Measurements from ENCODE around the gene FMN1.

FMN1 gene

DNA sequence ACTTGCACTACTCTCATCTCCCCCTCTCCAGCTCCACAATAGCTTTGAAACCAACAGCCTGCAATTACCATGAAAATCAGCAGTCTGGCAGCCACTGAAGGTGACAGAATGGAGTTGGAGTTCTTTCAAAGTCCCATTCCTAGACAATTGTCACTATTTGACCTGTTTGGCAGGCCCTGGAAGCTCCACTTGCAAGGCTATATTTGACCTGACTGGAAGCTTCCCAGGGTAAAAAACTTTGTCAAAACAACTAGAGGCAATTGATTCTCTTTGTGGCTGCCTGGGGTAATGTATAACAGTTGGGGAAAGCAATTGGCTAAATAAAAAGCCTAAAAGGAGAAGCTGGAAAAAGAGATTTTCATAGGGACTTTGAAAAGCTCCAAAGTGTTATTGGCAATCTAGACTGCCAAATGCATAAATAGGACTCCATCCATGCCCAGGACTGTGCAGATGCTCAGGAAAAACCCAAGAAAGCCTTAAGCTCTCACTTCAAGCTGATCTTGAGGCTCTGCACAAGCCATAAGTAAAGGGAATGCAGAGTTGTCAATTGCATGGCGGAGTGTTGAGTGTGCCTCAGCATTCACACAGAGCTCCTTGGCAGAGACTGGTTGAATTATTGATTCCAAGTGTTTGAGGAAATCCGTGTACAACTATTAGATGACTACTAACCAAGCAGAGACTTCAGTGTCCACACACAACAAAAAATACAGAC is 458.4 kb downstream of the FMN1 start:
- TF ChIP-seq CTCF (IDR thresholded peaks at IDR 0.05; ENCODE audit: insufficient read depth, low read length, missing control alignments), result no peak
- POLR2A ChIA-PET, result interaction anchor here (0.7 to 1.5 kb wide), 3 partner anchors 13 to 17 kb away, joined by 3 to 4 read pairs (median 3); no protein-coding TSS in a partner anchor
- H3K4me3 ChIP-seq (ENCODE audit: low read depth, low read length), result no peak overlapping the region
- CTCF ChIA-PET, result interaction anchor here (0.8 to 2.7 kb wide), 7 partner anchors 9 to 258 kb away, joined by 3 to 18 read pairs (median 6); no protein-coding TSS in a partner anchor
- no peak for DNase-seq (ENCODE audit: low read depth, low spot score)

- TF ChIP-seq CTCF (IDR thresholded peaks at IDR 0.05; ENCODE audit: insufficient read depth, low read length, missing control alignments), result no peak
- ChIA-PET CTCF (interaction anchor here (0.8 to 2.0 kb wide), 5 partner anchors 10 to 260 kb away, joined by 3 to 9 read pairs (median 5); no protein-coding TSS in a partner anchor), POLR2A (interaction anchor here (1.0 kb wide), 1 partner anchor 123 kb away, joined by 3 read pairs; no protein-coding TSS in a partner anchor)
- no peak overlapping the region for H3K4me3 ChIP-seq (ENCODE audit: low read depth, low read length)
- DNase-seq (ENCODE audit: low read depth, low spot score), result no peak
These were observed 461.2 kb downstream of the FMN1 start for GRCh38 chr15:32733281-32733680.

DNA sequence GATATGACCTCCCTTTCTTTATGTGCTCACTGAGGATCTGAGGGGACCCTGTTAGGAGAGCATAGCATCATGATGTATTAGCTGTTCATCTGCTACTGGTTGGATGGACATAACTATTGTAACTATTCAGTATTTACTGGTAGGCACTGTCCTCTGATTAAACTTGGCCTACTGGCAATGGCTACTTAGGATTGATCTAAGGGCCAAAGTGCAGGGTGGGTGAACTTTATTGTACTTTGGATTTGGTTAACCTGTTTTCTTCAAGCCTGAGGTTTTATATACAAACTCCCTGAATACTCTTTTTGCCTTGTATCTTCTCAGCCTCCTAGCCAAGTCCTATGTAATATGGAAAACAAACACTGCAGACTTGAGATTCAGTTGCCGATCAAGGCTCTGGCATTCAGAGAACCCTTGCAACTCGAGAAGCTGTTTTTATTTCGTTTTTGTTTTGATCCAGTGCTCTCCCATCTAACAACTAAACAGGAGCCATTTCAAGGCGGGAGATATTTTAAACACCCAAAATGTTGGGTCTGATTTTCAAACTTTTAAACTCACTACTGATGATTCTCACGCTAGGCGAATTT is 461.8 kb downstream of the FMN1 start:
- H3K4me3 ChIP-seq (ENCODE audit: low read depth, low read length), result no peak overlapping the region
- ChIA-PET CTCF (interaction anchor here (0.8 to 2.0 kb wide), 5 partner anchors 10 to 261 kb away, joined by 3 to 9 read pairs (median 5); no protein-coding TSS in a partner anchor), POLR2A (interaction anchor here (0.5 to 1.0 kb wide), 2 partner anchors 116 to 124 kb away, joined by 3 read pairs; no protein-coding TSS in a partner anchor)
- no peak for DNase-seq (ENCODE audit: low read depth, low spot score)
- no peak for TF ChIP-seq CTCF (IDR thresholded peaks at IDR 0.05; ENCODE audit: insufficient read depth, low read length, missing control alignments)

DNA sequence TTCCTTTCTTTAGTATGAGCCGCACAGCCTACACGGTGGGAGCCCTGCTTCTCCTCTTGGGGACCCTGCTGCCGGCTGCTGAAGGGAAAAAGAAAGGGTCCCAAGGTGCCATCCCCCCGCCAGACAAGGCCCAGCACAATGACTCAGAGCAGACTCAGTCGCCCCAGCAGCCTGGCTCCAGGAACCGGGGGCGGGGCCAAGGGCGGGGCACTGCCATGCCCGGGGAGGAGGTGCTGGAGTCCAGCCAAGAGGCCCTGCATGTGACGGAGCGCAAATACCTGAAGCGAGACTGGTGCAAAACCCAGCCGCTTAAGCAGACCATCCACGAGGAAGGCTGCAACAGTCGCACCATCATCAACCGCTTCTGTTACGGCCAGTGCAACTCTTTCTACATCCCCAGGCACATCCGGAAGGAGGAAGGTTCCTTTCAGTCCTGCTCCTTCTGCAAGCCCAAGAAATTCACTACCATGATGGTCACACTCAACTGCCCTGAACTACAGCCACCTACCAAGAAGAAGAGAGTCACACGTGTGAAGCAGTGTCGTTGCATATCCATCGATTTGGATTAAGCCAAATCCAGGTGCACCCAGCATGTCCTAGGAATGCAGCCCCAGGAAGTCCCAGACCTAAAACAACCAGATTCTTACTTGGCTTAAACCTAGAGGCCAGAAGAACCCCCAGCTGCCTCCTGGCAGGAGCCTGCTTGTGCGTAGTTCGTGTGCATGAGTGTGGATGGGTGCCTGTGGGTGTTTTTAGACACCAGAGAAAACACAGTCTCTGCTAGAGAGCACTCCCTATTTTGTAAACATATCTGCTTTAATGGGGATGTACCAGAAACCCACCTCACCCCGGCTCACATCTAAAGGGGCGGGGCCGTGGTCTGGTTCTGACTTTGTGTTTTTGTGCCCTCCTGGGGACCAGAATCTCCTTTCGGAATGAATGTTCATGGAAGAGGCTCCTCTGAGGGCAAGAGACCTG is 463.5 kb downstream of the FMN1 start:
- H3K4me3 ChIP-seq (ENCODE audit: low read depth, low read length), result no peak overlapping the region; the same call in 1 of the 2 replicates
- ChIA-PET CTCF (interaction anchor here (1.5 to 1.8 kb wide), 2 partner anchors 68 to 113 kb away, joined by 3 to 9 read pairs; no protein-coding TSS in a partner anchor), POLR2A (interaction anchor here (0.9 kb wide), 1 partner anchor 59 kb away, joined by 3 read pairs; no protein-coding TSS in a partner anchor)
- TF ChIP-seq CTCF (IDR thresholded peaks at IDR 0.05; ENCODE audit: insufficient read depth, low read length, missing control alignments), result no peak
- no peak for DNase-seq (ENCODE audit: low read depth, low spot score)

DNA sequence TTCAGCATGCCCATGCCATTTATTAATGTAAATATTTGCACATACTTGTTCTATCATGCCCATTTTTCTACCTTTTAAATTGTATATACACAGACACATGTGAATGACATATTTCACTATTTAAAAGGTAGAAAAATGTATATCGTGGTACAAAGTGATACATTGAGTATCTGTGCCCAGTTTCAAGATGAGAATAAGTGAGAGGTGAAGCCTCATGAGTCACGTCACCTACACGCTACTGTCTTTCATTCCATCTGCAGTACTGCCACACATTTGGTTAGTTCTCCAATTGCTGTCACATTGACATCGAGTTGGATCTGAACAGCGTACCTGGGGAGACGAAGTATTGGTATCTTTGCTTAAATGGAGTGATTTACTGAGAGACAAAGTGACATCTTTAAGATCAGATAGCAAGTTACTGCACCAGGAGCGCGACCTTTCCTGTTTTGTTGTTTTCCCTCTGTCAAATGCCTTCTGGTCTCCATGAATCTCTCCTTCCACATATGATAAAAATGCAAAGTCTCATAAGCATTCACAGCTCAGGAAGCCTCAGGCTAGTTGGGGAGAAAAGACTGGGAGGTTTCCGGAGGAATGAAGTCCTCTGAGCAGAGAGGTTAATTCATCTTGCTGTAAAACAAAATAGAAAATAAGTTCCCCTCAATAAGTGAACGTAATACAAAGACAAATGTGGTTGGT is 464.7 kb downstream of the FMN1 start:
- CTCF ChIA-PET, result interaction anchor here (1.5 to 1.8 kb wide), 2 partner anchors 66 to 114 kb away, joined by 3 to 9 read pairs; no protein-coding TSS in a partner anchor
- DNase-seq (ENCODE audit: low read depth, low spot score), result no peak
- TF ChIP-seq CTCF (IDR thresholded peaks at IDR 0.05; ENCODE audit: insufficient read depth, low read length, missing control alignments), result no peak
- POLR2A ChIA-PET, result no interaction called here
- H3K4me3 ChIP-seq (ENCODE audit: low read depth, low read length), result no peak overlapping the region
